IMR-90 (cell line): ENCODE data around the gene COL23A1. TPM values are rescaled to one million over a fixed set of nuclear protein-coding genes. Genes with fewer than 3 reads are reported as not detected.

ENCODE experiments used
- ATAC-seq: fragments of 200-7000 bp; cut with Tn5 transposase; 2 replicates; pipeline ENCODE4 v1.9.1; 2020; ENCODE audit warnings: low read depth, mild to moderate bottlenecking, moderate library complexity
- BruUV-seq: library from RNA; stranded (reverse); fragments of 400-500 nt; replicated peaks from 2 replicates; lab custom pipeline; 2021; lab: Mats Ljungman, UMichigan
- CTCF ChIA-PET: fragments of 300-600 bp; formaldehyde crosslinking; extraction: SDS; loops from one replicate; lab custom pipeline; 2021; ENCODE audit warnings: antibody characterized with exemption; lab: Yijun Ruan, JAX
- POLR2A ChIA-PET: fragments of 300-600 bp; sonication (Branson Sonifier 250); formaldehyde crosslinking; loops from one replicate; lab custom pipeline; 2022; ENCODE audit warnings: antibody characterized with exemption; ENCODE audit not compliant: unreplicated experiment; lab: Charles Lee
- DNase-seq: peaks from one replicate; pipeline ENCODE4 v3.0.0; 2013
- H2AFZ ChIP-seq: replicated peaks from 2 replicates; pipeline ENCODE3; 2013; ENCODE audit warnings: low read length, mild to moderate bottlenecking; ENCODE audit not compliant: poor library complexity
- H2AK5ac ChIP-seq: 2 replicates; pipeline ENCODE4 v1.6.1; 2013; ENCODE audit warnings: low read depth, low read length, inconsistent platforms
- H2AK9ac ChIP-seq: replicated peaks from 2 replicates; pipeline ENCODE3; 2013; ENCODE audit warnings: mild to moderate bottlenecking, low read depth, low read length, moderate library complexity; ENCODE audit not compliant: poor library complexity
- H2BK120ac ChIP-seq: 2 replicates; pipeline ENCODE4 v1.6.1; 2013; ENCODE audit warnings: low read depth, low read length, inconsistent platforms
- H2BK15ac ChIP-seq: 3 replicates; pipeline ENCODE4 v1.6.1; 2013; ENCODE audit warnings: low read depth, low read length, inconsistent platforms
- H2BK20ac ChIP-seq: 2 replicates; pipeline ENCODE4 v1.6.1; 2013; ENCODE audit warnings: low read depth, mild to moderate bottlenecking, inconsistent platforms, low read length, moderate library complexity
- H2BK5ac ChIP-seq: 2 replicates; pipeline ENCODE4 v1.6.1; 2013; ENCODE audit warnings: mild to moderate bottlenecking, low read depth, low read length, inconsistent platforms; ENCODE audit not compliant: poor library complexity, severe bottlenecking
- H3K14ac ChIP-seq: replicated peaks from 2 replicates; pipeline ENCODE4 v1.6.1; 2013; ENCODE audit warnings: low read depth, low read length, inconsistent platforms
- H3K18ac ChIP-seq: 2 replicates; pipeline ENCODE4 v1.6.1; 2013; ENCODE audit warnings: low read depth, low read length, control low read depth
- H3K23ac ChIP-seq: 2 replicates; pipeline ENCODE4 v1.6.1; 2013; ENCODE audit warnings: low read depth, low read length, inconsistent platforms
- H3K27ac ChIP-seq: 2 replicates; pipeline ENCODE4 v1.5.1; 2013; ENCODE audit warnings: mild to moderate bottlenecking, control low read depth, low read length; ENCODE audit not compliant: insufficient read depth
- H3K27me3 ChIP-seq: 2 replicates; pipeline ENCODE4 v1.6.1; 2013; ENCODE audit warnings: low read length; ENCODE audit not compliant: control insufficient read depth, insufficient read depth
- H3K36me3 ChIP-seq: 2 replicates; pipeline ENCODE4 v1.6.1; 2013; ENCODE audit warnings: low read length, mixed read lengths; ENCODE audit not compliant: control insufficient read depth, insufficient read depth
- H3K4ac ChIP-seq: 2 replicates; pipeline ENCODE4 v1.6.1; 2013; ENCODE audit warnings: low read depth, low read length, inconsistent platforms
- H3K4me1 ChIP-seq: 2 replicates; pipeline ENCODE4 v1.6.1; 2013; ENCODE audit warnings: low read length, mixed read lengths; ENCODE audit not compliant: control insufficient read depth, insufficient read depth
- H3K4me2 ChIP-seq: 2 replicates; pipeline ENCODE4 v1.6.1; 2013; ENCODE audit warnings: low read depth, mild to moderate bottlenecking, control low read depth, low read length, moderate library complexity
- H3K4me3 ChIP-seq: 2 replicates; pipeline ENCODE4 v1.5.1; 2013; ENCODE audit warnings: low read depth, mild to moderate bottlenecking, control low read depth, low read length, moderate library complexity; ENCODE audit not compliant: insufficient read depth
- H3K56ac ChIP-seq: 2 replicates; pipeline ENCODE4 v1.6.1; 2013; ENCODE audit warnings: low read length, inconsistent platforms; ENCODE audit not compliant: insufficient read depth; ENCODE audit errors: extremely low read depth
- H3K79me1 ChIP-seq, 2 experiments: 2 replicates each; pipeline ENCODE4 v1.6.1; 2013; ENCODE audit warnings: low read length in 2 of 2, inconsistent platforms in 1 of 2, low read depth in 1 of 2
- H3K9ac ChIP-seq: 2 replicates; pipeline ENCODE4 v1.6.1; 2013; ENCODE audit warnings: low read depth, low read length, control low read depth
- H3K9me1 ChIP-seq: 2 replicates; pipeline ENCODE4 v1.6.1; 2013; ENCODE audit warnings: low read length, inconsistent platforms; ENCODE audit not compliant: insufficient read depth
- H3K9me3 ChIP-seq: 2 replicates; pipeline ENCODE4 v1.6.1; 2013; ENCODE audit warnings: low read length; ENCODE audit not compliant: control insufficient read depth, insufficient read depth
- H4K20me1 ChIP-seq: 2 replicates; pipeline ENCODE4 v1.6.1; 2013; ENCODE audit warnings: low read length, inconsistent platforms; ENCODE audit not compliant: insufficient read depth
- H4K5ac ChIP-seq: 2 replicates; pipeline ENCODE4 v1.6.1; 2013; ENCODE audit warnings: mild to moderate bottlenecking, low read depth, low read length, control low read depth
- H4K8ac ChIP-seq, 2 experiments: 2 replicates each; pipeline ENCODE4 v1.6.1; 2013; ENCODE audit warnings: low read depth in 2 of 2, low read length in 2 of 2, control low read depth in 1 of 2, inconsistent platforms in 1 of 2
- H4K91ac ChIP-seq: 2 replicates; pipeline ENCODE4 v1.6.1; 2013; ENCODE audit warnings: low read depth, low read length, inconsistent platforms; ENCODE audit not compliant: insufficient read depth
- BHLHE40 ChIP-seq: fragments of 150-350 bp; IDR thresholded peaks from 2 replicates; pipeline ENCODE4 v1.6.1; 2016; ENCODE audit warnings: mild to moderate bottlenecking, low read depth, low read length
- CEBPB ChIP-seq: IDR thresholded peaks from 2 replicates; pipeline ENCODE4 v1.6.1; 2012; ENCODE audit warnings: low read depth, low read length, improper control_type of control experiment
- MAFK ChIP-seq: IDR thresholded peaks from 2 replicates; pipeline ENCODE4 v1.6.1; 2012; ENCODE audit warnings: low read depth, low read length, improper control_type of control experiment
- MXI1 ChIP-seq: IDR thresholded peaks from 2 replicates; pipeline ENCODE4 v1.6.1; 2012; ENCODE audit warnings: low read depth, mild to moderate bottlenecking, low read length, moderate library complexity, borderline replicate concordance
- NFE2L2 ChIP-seq: fragments of 150-350 bp; IDR thresholded peaks from 2 replicates; pipeline ENCODE4 v1.6.1; 2016; ENCODE audit warnings: low read depth, mild to moderate bottlenecking, low read length
- POLR2A ChIP-seq: IDR thresholded peaks from 2 replicates; pipeline ENCODE4 v1.6.1; 2012; ENCODE audit warnings: mild to moderate bottlenecking, low read depth, low read length
- RCOR1 ChIP-seq: IDR thresholded peaks from 2 replicates; pipeline ENCODE4 v1.6.1; 2012; ENCODE audit warnings: mild to moderate bottlenecking, low read length, improper control_type of control experiment; ENCODE audit not compliant: insufficient replicate concordance
- RFX5 ChIP-seq: IDR thresholded peaks from 2 replicates; pipeline ENCODE4 v1.8.0; 2012; ENCODE audit warnings: low read depth, mild to moderate bottlenecking, low read length, moderate library complexity
- SMC3 ChIP-seq: fragments of 150-350 bp; IDR thresholded peaks from 2 replicates; pipeline ENCODE4 v1.6.1; 2016; ENCODE audit warnings: low read depth, mild to moderate bottlenecking, antibody characterized with exemption, low read length, moderate library complexity
- WGBS, 2 experiments: methylation state at CpG; one replicate each; pipeline versions ENCODE4 v1.1.5 to v1.1.7; 2013; ENCODE audit warnings: missing lambda C conversion rate in 2 of 2; ENCODE audit not compliant: insufficient read length in 1 of 2; ENCODE audit errors: extremely low coverage in 2 of 2; 5-methylcytosine and 5-hydroxymethylcytosine counted together
- dilution Hi-C: fragments of 300-500 bp; cut with HindIII; formaldehyde crosslinking; loops from one replicate; pipeline ENCODE4 v1.14.3; 2018; ENCODE audit warnings: low sequenced_read_pairs; ENCODE audit not compliant: unreplicated experiment
- in situ Hi-C: fragments of 300-500 bp; cut with MboI; formaldehyde crosslinking; loops from 3 replicates; pipeline ENCODE4 v1.14.3; 2019; ENCODE audit warnings: low sequenced_read_pairs, inconsistent platforms, mixed read lengths
- intact Hi-C: fragments of 100-400 bp; cut with micrococcal nuclease; formaldehyde crosslinking; loops from 2 replicates; pipeline ENCODE4 v1.10.0; 2022
- polyA plus RNA-seq, 3 experiments: library from polyadenylated mRNA; depleted of rRNA; stranded (reverse); fragments of >200 nt; gene quantifications; 2 replicates each; pipeline ENCODE4 v1.2.3, GENCODE V29; 2012; ENCODE audit warnings: low replicate concordance in 1 of 3
- total RNA-seq: library from RNA; depleted of rRNA; stranded (reverse); fragments of >200 nt; gene quantifications from 2 replicates; pipeline ENCODE4 v1.2.3, GENCODE V29; 2012
- TF ChIP-seq, protein P1 (sequence below): conservative IDR thresholded peaks from 2 replicates; pipeline ENCODE4 v1.5.1; 2012; ENCODE audit warnings: mild to moderate bottlenecking, low read depth, low read length, improper control_type of control experiment

The COL23A1 gene
- total and polyA plus RNA-seq, 2 of the 4 experiments (the other 2 are of a cell fraction): not detected

DNA sequence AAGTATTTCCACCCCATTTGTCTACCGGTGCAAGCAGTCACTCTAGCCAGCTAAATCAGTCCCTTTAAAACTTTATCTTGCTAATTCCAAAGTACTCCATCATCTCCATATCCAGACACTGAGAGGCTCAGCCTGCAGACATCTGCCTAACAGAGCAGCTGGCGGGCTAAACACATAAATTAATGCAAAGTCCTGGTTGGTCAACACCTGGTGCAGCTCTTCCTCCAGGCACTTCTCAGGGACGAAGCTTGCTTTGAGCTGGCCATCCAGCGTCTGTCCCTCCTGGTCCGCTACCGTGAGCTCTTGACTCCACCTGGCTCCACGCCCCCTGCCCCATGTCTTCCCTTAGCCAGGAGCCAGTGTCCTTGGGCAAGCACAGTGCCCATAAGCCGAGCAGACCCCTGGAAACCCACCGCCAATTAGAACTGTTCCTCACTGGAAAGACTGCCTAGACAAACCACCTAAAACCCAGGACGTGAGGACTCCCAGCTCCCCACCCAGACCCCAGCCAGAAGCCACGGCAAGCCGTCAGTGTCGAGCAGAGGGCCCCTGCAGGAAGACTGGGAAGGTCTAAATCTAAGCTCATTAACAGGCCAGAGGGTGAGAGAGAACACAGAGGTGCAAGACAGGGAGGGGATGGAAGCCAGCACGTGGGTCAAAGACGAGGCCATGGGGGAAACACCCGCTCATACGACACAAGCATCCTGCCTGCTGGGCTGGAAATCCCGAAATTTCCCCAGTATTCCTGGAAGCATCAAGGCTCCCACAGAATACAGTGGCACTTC lies 120.0 kb downstream of the COL23A1 start:
- Histone ChIP-seq H3K9me1 (0 out of 2 replicates have a peak, but pooled peaks cover 3% of the 10 kb centered on the region), H3K18ac (no peak overlapping the region), H4K91ac (no peak overlapping the region), H2BK5ac (no peak overlapping the region), H3K9me3 (no peaks in the 10 kb centered on the region), H3K4me1 (peaks cover 3% of the 10 kb centered on the region; the same call in 1 of the 2 replicates), H2BK15ac (no peak overlapping the region), H3K79me1 (no peaks in the 10 kb centered on the region), H4K20me1 (no peaks in the 10 kb centered on the region; the same call in 1 of the 2 replicates), H3K36me3 (no peaks in the 10 kb centered on the region), H3K9ac (no peak overlapping the region), H2AFZ (no peak overlapping the region), H3K27ac (no peak overlapping the region), H2BK120ac (no peak overlapping the region), H2AK5ac (no peak overlapping the region), H4K8ac (no peak overlapping the region), H4K5ac (no peak overlapping the region), H3K14ac (no peak overlapping the region), H3K27me3 (no peaks in the 10 kb centered on the region), H3K4me2 (no peak overlapping the region), H3K56ac (no peak overlapping the region), H3K4ac (no peak overlapping the region), H3K23ac (no peak overlapping the region), H2BK20ac (no peak overlapping the region), H3K4me3 (no peak overlapping the region), H2AK9ac (no peak overlapping the region)
- intact Hi-C loops (no loop called here), in situ Hi-C loops (no loop called here), dilution Hi-C loops (no loop called here)
- POLR2A ChIA-PET: no interaction called here
- no peak for TF ChIP-seq RCOR1
- no peak for TF ChIP-seq NFE2L2
- no peak for TF ChIP-seq CEBPB
- no peak for TF ChIP-seq SMC3
- no peak for TF ChIP-seq MAFK
- TF ChIP-seq MXI1: no peak
- no peak for TF ChIP-seq BHLHE40
- no peak for TF ChIP-seq RFX5
- TF ChIP-seq, protein P1, sequence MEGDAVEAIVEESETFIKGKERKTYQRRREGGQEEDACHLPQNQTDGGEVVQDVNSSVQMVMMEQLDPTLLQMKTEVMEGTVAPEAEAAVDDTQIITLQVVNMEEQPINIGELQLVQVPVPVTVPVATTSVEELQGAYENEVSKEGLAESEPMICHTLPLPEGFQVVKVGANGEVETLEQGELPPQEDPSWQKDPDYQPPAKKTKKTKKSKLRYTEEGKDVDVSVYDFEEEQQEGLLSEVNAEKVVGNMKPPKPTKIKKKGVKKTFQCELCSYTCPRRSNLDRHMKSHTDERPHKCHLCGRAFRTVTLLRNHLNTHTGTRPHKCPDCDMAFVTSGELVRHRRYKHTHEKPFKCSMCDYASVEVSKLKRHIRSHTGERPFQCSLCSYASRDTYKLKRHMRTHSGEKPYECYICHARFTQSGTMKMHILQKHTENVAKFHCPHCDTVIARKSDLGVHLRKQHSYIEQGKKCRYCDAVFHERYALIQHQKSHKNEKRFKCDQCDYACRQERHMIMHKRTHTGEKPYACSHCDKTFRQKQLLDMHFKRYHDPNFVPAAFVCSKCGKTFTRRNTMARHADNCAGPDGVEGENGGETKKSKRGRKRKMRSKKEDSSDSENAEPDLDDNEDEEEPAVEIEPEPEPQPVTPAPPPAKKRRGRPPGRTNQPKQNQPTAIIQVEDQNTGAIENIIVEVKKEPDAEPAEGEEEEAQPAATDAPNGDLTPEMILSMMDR: no peak
- TF ChIP-seq POLR2A: no peak
- DNase-seq (no peak), ATAC-seq (no peak)
- BruUV-seq: no TSS peak
- CTCF ChIA-PET: no interaction called here
- 70% methylated on average over 4 of the region's 18 CpGs; no CpG with 5 or more reads in 1 of the 2 experiments for WGBS, 2 experiments
